ENCODE measurements around the gene SUPT7L.

GRCh38 chr2:27707462-27708256, 44.2 kb upstream of the SUPT7L start:
- no peak for TF ChIP-seq CTCF (IDR thresholded peaks at IDR 0.05; ENCODE audit: low read length)
- TF ChIP-seq EZH2 (IDR thresholded peaks at IDR 0.05; ENCODE audit: borderline replicate concordance, low read length), result no peak
